B cell (primary cell): ENCODE results near the gene PACSIN3. TPM values are rescaled to one million over a fixed set of nuclear protein-coding genes. Genes with fewer than 3 reads are reported as not detected.

Source experiments
- ATAC-seq: fragments of 200-7000 bp; cut with Tn5 transposase; one replicate; pipeline ENCODE4 v1.10.0; 2021; ENCODE audit warnings: low read depth, mild to moderate bottlenecking, moderate number of reproducible peaks, moderate library complexity
- CTCF ChIA-PET: fragments of 350-600 bp; sonication (Branson Sonifier 250); formaldehyde crosslinking; loops from one replicate; lab custom pipeline; 2021; ENCODE audit warnings: antibody characterized with exemption, inconsistent platforms; lab: Charles Lee
- POLR2A ChIA-PET: fragments of 350-600 bp; sonication (Branson Sonifier 250); formaldehyde crosslinking; loops from one replicate; lab custom pipeline; 2021; ENCODE audit warnings: antibody characterized with exemption; lab: Charles Lee
- DNase-seq: peaks from one replicate; pipeline ENCODE4 v3.0.0; 2013
- H2AFZ ChIP-seq: 2 replicates; pipeline ENCODE4 v1.6.1; 2012; ENCODE audit warnings: mild to moderate bottlenecking, low read depth, low read length; ENCODE audit not compliant: insufficient read depth, poor library complexity, severe bottlenecking
- H3K27ac ChIP-seq, 2 donors: 1 replicate in 1 of 2; 2 replicates in 1 of 2; pipeline ENCODE4 v1.5.1; 2012 to 2013; ENCODE audit warnings: low read length in 2 of 2, mild to moderate bottlenecking in 2 of 2, moderate library complexity in 1 of 2
- H3K27me3 ChIP-seq, 4 experiments: fragments of 200-600 bp in 1 of 4; sonication (generic) in 1 of 4; replicated peaks in 1 of 4; 1 replicate in 2 of 4; 2 replicates in 2 of 4; pipeline versions ENCODE4 v1.6.1 to v1.7.0; 2013 to 2016; ENCODE audit warnings: low read length in 3 of 4, mild to moderate bottlenecking in 2 of 4, mixed read lengths in 1 of 4, moderate library complexity in 1 of 4; ENCODE audit not compliant: insufficient read depth in 4 of 4, control insufficient read depth in 3 of 4; ENCODE audit errors: control extremely low read depth in 1 of 4
- H3K36me3 ChIP-seq, 2 experiments: replicated peaks in 1 of 2; 1 replicate in 1 of 2; 2 replicates in 1 of 2; pipeline versions ENCODE4 v1.6.1 to v1.7.1; 2013; ENCODE audit warnings: low read length in 1 of 2; ENCODE audit not compliant: insufficient read depth in 2 of 2, control insufficient read depth in 1 of 2; ENCODE audit errors: control extremely low read depth in 1 of 2, extremely low read depth in 1 of 2
- H3K4me1 ChIP-seq, 2 donors: fragments of 200-600 bp in 1 of 2; sonication (generic) in 1 of 2; 1 replicate in 1 of 2; 2 replicates in 1 of 2; pipeline versions ENCODE4 v1.5.1 to v1.6.1; 2013 to 2017; ENCODE audit warnings: low read length in 2 of 2; ENCODE audit not compliant: control insufficient read depth in 2 of 2, insufficient read depth in 2 of 2
- H3K4me2 ChIP-seq: replicated peaks from 2 replicates; pipeline ENCODE3; 2012; ENCODE audit warnings: mild to moderate bottlenecking, low read depth, low read length; ENCODE audit not compliant: poor library complexity, severe bottlenecking
- H3K4me3 ChIP-seq, 5 experiments: fragments of 200-600 bp in 1 of 5; sonication (generic) in 1 of 5; 1 replicate in 3 of 5; 2 replicates in 2 of 5; pipeline versions ENCODE4 v1.5.1 to v1.7.0; 2011 to 2016; ENCODE audit warnings: low read length in 4 of 5, mild to moderate bottlenecking in 4 of 5, low read depth in 2 of 5, control low read depth in 1 of 5, moderate library complexity in 1 of 5; ENCODE audit not compliant: insufficient read depth in 1 of 5; ENCODE audit errors: control extremely low read depth in 1 of 5, extremely low read depth in 1 of 5
- H3K79me2 ChIP-seq: fragments of 200-600 bp; sonication (generic); one replicate; pipeline ENCODE4 v1.6.0; 2016; ENCODE audit warnings: low read length; ENCODE audit not compliant: control insufficient read depth, insufficient read depth
- H3K9ac ChIP-seq: fragments of 200-600 bp; sonication (generic); 2 replicates; pipeline ENCODE4 v1.6.1; 2017; ENCODE audit warnings: mild to moderate bottlenecking, low read length, moderate library complexity
- H3K9me3 ChIP-seq, 3 donors: one replicate each; pipeline versions ENCODE4 v1.6.1 to v1.7.1; 2013; ENCODE audit warnings: low read length in 2 of 3; ENCODE audit not compliant: control insufficient read depth in 2 of 3, insufficient read depth in 1 of 3; ENCODE audit errors: control extremely low read depth in 1 of 3
- H4K20me1 ChIP-seq: 2 replicates; pipeline ENCODE4 v1.6.0; 2012; ENCODE audit warnings: mild to moderate bottlenecking, low read length; ENCODE audit not compliant: insufficient read depth, control insufficient read depth, poor library complexity, severe bottlenecking
- H3K27ac Mint-ChIP-seq: one replicate; pipeline ENCODE4 v1.8.0; 2021; ENCODE audit warnings: mixed read lengths
- H3K27me3 Mint-ChIP-seq: one replicate; pipeline ENCODE4 v1.8.0; 2021; ENCODE audit warnings: mixed read lengths
- H3K4me1 Mint-ChIP-seq: one replicate; pipeline ENCODE4 v1.8.0; 2021; ENCODE audit warnings: mixed read lengths
- H3K4me3 Mint-ChIP-seq: one replicate; pipeline ENCODE4 v1.8.0; 2021; ENCODE audit warnings: mixed read lengths
- H3K9me3 Mint-ChIP-seq: one replicate; pipeline ENCODE4 v1.8.0; 2022; ENCODE audit warnings: mixed read lengths; ENCODE audit not compliant: insufficient read depth
- CTCF ChIP-seq: fragments of 200-600 bp; IDR thresholded peaks from one replicate; pipeline ENCODE4 v1.8.0; 2022; ENCODE audit warnings: antibody characterized with exemption, mild to moderate bottlenecking
- EZH2 ChIP-seq: IDR thresholded peaks from 2 replicates; pipeline ENCODE4 v1.6.1; 2012; ENCODE audit warnings: borderline replicate concordance, low read depth, mild to moderate bottlenecking, moderate library complexity, low read length; ENCODE audit not compliant: insufficient read depth, poor library complexity, severe bottlenecking
- WGBS: methylation state at CpG from one replicate; pipeline ENCODE4 v1.1.5; 2013; ENCODE audit warnings: missing lambda C conversion rate; ENCODE audit not compliant: insufficient coverage; 5-methylcytosine and 5-hydroxymethylcytosine counted together
- intact Hi-C: fragments of 100-400 bp; cut with micrococcal nuclease; formaldehyde crosslinking; loops from one replicate; pipeline ENCODE4 v1.10.0; 2022
- polyA plus RNA-seq: library from polyadenylated mRNA; depleted of rRNA; stranded (reverse); fragments of >200 nt; gene quantifications from 2 replicates; pipeline ENCODE4 v1.2.3, GENCODE V29; 2012
- total RNA-seq, 2 donors: library from RNA; stranded (reverse); fragments of 120-200 nt in 1 of 2; gene quantifications; 1 replicate in 1 of 2; 2 replicates in 1 of 2; pipeline versions ENCODE4 v1.2.3 to v1.2.4, GENCODE V29; 2013 to 2022

The PACSIN3 gene
- total and polyA plus RNA-seq, 2 donors (not counting 1 experiment from before 2014, with no cell fraction given), result 2.1 TPM; not detected in 1

GRCh38 chr11:47185305-47186075 is 744 bp downstream of the PACSIN3 start:
- 24% methylated on average over 49 of the region's 50 CpGs for WGBS
- Histone ChIP-seq H3K27me3 (peaks cover 0 to 44% (median 15%) of the 10 kb centered on the region in 4 experiments), H3K9me3 (peaks cover 0 to 13% (median 0%) of the 10 kb centered on the region in 3 donors), H2AFZ (peak overlapping the region; percentile 80), H3K4me2 (peak overlapping the region; percentile 94), H3K9ac (peak overlapping the region; percentile 65), H4K20me1 (no peaks in the 10 kb centered on the region), H3K4me3 (peak overlapping the region in 4 of 5 experiments; percentile 31 to 65 (median 54)), H3K36me3 (no peaks in the 10 kb centered on the region), H3K4me1 (peaks cover 19 to 24% of the 10 kb centered on the region in 2 donors), H3K79me2 (no peaks in the 10 kb centered on the region), H3K27ac (no peak overlapping the region)
- no peaks in the 10 kb centered on the region for H3K9me3 Mint-ChIP-seq
- ATAC-seq, result peak; percentile 12
- no peak overlapping the region for H3K27ac Mint-ChIP-seq
- ChIA-PET CTCF (no interaction called here), POLR2A (interaction anchor here (0.6 to 0.7 kb wide), 2 partner anchors 16 to 61 kb away, joined by 5 to 15 read pairs; no protein-coding TSS in a partner anchor)
- peaks cover 15% of the 10 kb centered on the region for H3K27me3 Mint-ChIP-seq
- DNase-seq, result no peak
- intact Hi-C loops, result loop anchor here (1.0 to 2.0 kb wide), 3 partner anchors 8 to 63 kb away; partner anchors contain the start of genes ACP2 and DDB2
- H3K4me3 Mint-ChIP-seq, result peak overlapping the region; percentile 64
- TF ChIP-seq CTCF (no peak), EZH2 (no peak)
- peaks cover 12% of the 10 kb centered on the region for H3K4me1 Mint-ChIP-seq

- Histone ChIP-seq H3K4me1 (peaks cover 19 to 24% of the 10 kb centered on the region in 2 donors), H3K27ac (no peak overlapping the region), H3K4me3 (no peak overlapping the region), H4K20me1 (no peaks in the 10 kb centered on the region), H3K27me3 (peaks cover 0 to 44% (median 15%) of the 10 kb centered on the region in 4 experiments), H3K9ac (no peak overlapping the region), H3K9me3 (peaks cover 0 to 13% (median 0%) of the 10 kb centered on the region in 3 donors), H3K79me2 (no peaks in the 10 kb centered on the region), H3K4me2 (peak overlapping the region; percentile 94), H3K36me3 (no peaks in the 10 kb centered on the region), H2AFZ (no peak overlapping the region)
- no peak for TF ChIP-seq EZH2
- H3K27me3 Mint-ChIP-seq, result peaks cover 15% of the 10 kb centered on the region
- peaks cover 12% of the 10 kb centered on the region for H3K4me1 Mint-ChIP-seq
- ATAC-seq (no peak), DNase-seq (peak; percentile 25)
- no peaks in the 10 kb centered on the region for H3K9me3 Mint-ChIP-seq
- POLR2A ChIA-PET, result interaction anchor here (0.6 to 0.7 kb wide), 2 partner anchors 15 to 62 kb away, joined by 5 to 15 read pairs; no protein-coding TSS in a partner anchor
- no peak overlapping the region for H3K27ac Mint-ChIP-seq
- WGBS, result 91% methylated on average over 13 of the region's 13 CpGs
- CTCF ChIA-PET, result no interaction called here
- intact Hi-C loops, result no loop called here
- H3K4me3 Mint-ChIP-seq, result peak overlapping the region; percentile 55
Observed at GRCh38 chr11:47184711-47185304, 1.4 kb downstream of the PACSIN3 start.
